GM10847 (cell line): ENCODE results near the gene MAPK10.

Experiments used
- POLR2A ChIP-seq: IDR thresholded peaks from 2 replicates; pipeline ENCODE4 v1.6.1; 2011; ENCODE audit not compliant: insufficient read length; ENCODE audit errors: extremely low read depth

The MAPK10 gene

GRCh38 chr4:85968945-85969819, 390.7 kb downstream of the MAPK10 start:
- no peak for TF ChIP-seq POLR2A

- TF ChIP-seq POLR2A = no peak
Observed at GRCh38 chr4:85967872-85968271, 392.0 kb downstream of the MAPK10 start.

- TF ChIP-seq POLR2A = no peak
Observed at GRCh38 chr4:85966373-85966772, 393.5 kb downstream of the MAPK10 start.

- no peak for TF ChIP-seq POLR2A
Observed at GRCh38 chr4:85965529-85965928, 394.3 kb downstream of the MAPK10 start.

- TF ChIP-seq POLR2A = no peak
Observed at GRCh38 chr4:85964298-85964697, 395.6 kb downstream of the MAPK10 start.

- no peak for TF ChIP-seq POLR2A
Observed at GRCh38 chr4:85963231-85963630, 396.6 kb downstream of the MAPK10 start.

GRCh38 chr4:85961887-85962286, 398.0 kb downstream of the MAPK10 start:
- no peak for TF ChIP-seq POLR2A

GRCh38 chr4:85956293-85956945, 403.4 kb downstream of the MAPK10 start:
- TF ChIP-seq POLR2A = no peak

- TF ChIP-seq POLR2A = no peak
Observed at GRCh38 chr4:85955620-85956292, 404.1 kb downstream of the MAPK10 start.

- TF ChIP-seq POLR2A = no peak
Observed at GRCh38 chr4:85953651-85954018, 406.2 kb downstream of the MAPK10 start.

- no peak for TF ChIP-seq POLR2A
Observed at GRCh38 chr4:85952972-85953650, 406.7 kb downstream of the MAPK10 start.

- TF ChIP-seq POLR2A = no peak
Observed at GRCh38 chr4:85952528-85952927, 407.3 kb downstream of the MAPK10 start.

GRCh38 chr4:85951099-85951498, 408.8 kb downstream of the MAPK10 start:
- TF ChIP-seq POLR2A = no peak

GRCh38 chr4:85946821-85947220, 413.0 kb downstream of the MAPK10 start:
- TF ChIP-seq POLR2A = no peak

GRCh38 chr4:85942107-85942506, 417.7 kb downstream of the MAPK10 start:
- TF ChIP-seq POLR2A = no peak
